ENCODE measurements around the gene ALG1. TPM values are rescaled to one million over a fixed set of nuclear protein-coding genes. Genes with fewer than 3 reads are reported as not detected.

The ALG1 gene
- total RNA-seq, 1 donor from 2014 or later = 30.4 TPM

DNA sequence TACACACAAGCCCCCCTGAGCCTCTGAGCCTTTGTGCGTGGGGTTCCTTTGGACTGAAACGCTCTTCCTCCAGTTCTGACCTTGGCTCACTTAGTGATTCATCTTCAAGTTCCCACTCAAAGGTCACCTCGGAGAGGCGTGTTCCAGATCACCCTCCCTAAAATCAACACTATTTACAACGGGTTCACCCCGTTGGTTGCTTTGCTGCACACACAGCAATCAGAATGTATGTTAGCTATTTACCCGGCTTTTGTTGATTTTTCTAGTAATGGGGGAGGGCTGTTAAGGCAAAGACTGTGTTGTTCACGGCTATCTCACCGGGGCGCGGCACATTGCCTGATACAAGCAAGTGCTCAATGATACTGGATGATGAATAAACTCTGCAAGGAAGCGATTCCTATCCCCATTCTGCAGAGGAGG, 38.9 kb upstream of the ALG1 start:
- Mint-ChIP-seq H3K36me3 (no peaks in the 10 kb centered on the region), H3K4me1 (ENCODE audit: unreplicated experiment) (peaks cover 12% of the 10 kb centered on the region), H3K4me3 (peak overlapping the region; percentile 86), H3K27ac (peak overlapping the region; percentile 83), H3K9me3 (no peaks in the 10 kb centered on the region), H3K27me3 (peaks cover 9% of the 10 kb centered on the region)
- no peak for DNase-seq (ENCODE audit: extremely low spot score, unreplicated experiment)
- TF ChIP-seq, protein P1, sequence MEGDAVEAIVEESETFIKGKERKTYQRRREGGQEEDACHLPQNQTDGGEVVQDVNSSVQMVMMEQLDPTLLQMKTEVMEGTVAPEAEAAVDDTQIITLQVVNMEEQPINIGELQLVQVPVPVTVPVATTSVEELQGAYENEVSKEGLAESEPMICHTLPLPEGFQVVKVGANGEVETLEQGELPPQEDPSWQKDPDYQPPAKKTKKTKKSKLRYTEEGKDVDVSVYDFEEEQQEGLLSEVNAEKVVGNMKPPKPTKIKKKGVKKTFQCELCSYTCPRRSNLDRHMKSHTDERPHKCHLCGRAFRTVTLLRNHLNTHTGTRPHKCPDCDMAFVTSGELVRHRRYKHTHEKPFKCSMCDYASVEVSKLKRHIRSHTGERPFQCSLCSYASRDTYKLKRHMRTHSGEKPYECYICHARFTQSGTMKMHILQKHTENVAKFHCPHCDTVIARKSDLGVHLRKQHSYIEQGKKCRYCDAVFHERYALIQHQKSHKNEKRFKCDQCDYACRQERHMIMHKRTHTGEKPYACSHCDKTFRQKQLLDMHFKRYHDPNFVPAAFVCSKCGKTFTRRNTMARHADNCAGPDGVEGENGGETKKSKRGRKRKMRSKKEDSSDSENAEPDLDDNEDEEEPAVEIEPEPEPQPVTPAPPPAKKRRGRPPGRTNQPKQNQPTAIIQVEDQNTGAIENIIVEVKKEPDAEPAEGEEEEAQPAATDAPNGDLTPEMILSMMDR (conservative IDR thresholded peaks at IDR 0.05) = no peak

DNA sequence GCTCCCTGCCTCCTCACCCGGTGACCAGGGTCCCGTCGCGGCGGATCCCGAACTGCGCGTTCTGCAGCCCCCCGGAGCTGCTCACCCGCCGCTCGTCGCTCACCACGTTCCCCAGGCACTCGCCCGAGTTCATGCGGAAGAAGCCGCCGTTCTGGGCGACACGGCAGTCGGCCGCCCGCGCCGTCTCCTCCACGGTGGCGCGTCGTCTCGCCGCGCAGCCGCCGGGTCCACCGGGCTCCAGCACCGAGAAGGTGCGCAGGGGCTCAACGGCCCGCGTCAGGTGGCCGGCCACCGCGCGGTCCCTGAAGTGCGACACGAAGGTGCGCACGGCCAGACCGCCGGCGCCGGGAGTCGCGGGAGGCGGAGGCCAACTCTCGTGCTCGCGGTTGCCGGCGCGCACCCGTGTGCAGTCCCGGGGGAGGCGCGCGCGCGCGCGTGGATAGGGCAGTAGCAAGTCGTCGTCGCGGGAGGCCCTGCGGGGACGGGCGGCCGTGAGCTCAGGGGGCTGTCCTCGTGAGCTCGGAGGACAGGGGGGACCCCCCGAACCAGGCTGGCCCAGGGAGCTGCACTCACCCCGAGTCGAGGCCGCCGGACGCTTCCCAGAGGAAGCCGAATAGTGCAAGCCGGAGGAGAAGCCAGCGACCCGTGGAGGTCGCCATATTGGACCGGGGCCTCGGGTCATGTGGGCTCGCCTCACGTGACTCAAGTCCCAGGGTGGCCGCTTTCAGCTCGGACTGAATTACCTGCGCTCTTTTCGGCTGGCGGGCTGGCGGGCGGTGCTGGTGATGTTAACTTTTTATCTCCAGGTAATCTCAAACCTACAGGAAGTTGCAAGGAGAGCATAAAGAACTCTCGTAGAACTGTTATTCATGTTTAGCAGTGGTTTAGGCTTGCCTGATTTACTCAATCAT, 38.1 kb upstream of the ALG1 start, which contains the start of gene NAGPA:
TSS of gene NAGPA (minus strand) at position 680 of the 911 bp plus-strand sequence. CDS start at position 659, 21 bp downstream.
- Mint-ChIP-seq H3K27ac (peak within 1 kb of the TSS; percentile 93), H3K9me3 (no peaks in the 10 kb centered on the region), H3K36me3 (no peaks in the 10 kb centered on the region), H3K27me3 (peaks cover 9% of the 10 kb centered on the region), H3K4me1 (ENCODE audit: unreplicated experiment) (peaks cover 12% of the 10 kb centered on the region), H3K4me3 (peak within 1 kb of the TSS; percentile 94)
- DNase-seq (ENCODE audit: extremely low spot score, unreplicated experiment) = peak; percentile 89
- TF ChIP-seq, protein P1 (conservative IDR thresholded peaks at IDR 0.05) = no peak

DNA sequence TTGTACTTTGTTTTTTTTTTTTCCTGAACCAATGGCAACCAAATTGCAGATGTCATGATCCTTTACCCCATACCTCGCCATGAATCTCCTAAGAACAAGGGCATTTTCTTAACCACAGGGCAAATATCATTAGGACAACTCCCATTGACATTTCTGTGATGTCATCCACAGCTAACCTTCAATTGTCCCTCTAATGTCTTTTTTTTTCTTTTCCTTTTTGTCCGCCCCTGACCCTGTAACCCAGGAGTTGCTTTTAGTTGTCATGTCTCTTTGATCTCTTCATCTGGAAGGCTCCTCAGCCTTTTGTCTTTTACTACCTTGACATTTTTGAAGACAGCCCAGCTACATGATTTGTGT, 37.5 kb upstream of the ALG1 start:
- Mint-ChIP-seq H3K4me1 (ENCODE audit: unreplicated experiment) (peaks cover 12% of the 10 kb centered on the region), H3K9me3 (no peaks in the 10 kb centered on the region), H3K27ac (peak overlapping the region; percentile 93), H3K4me3 (peak overlapping the region; percentile 94), H3K27me3 (peaks cover 9% of the 10 kb centered on the region), H3K36me3 (no peaks in the 10 kb centered on the region)
- DNase-seq (ENCODE audit: extremely low spot score, unreplicated experiment) = no peak
- TF ChIP-seq, protein P1 (conservative IDR thresholded peaks at IDR 0.05) = no peak

DNA sequence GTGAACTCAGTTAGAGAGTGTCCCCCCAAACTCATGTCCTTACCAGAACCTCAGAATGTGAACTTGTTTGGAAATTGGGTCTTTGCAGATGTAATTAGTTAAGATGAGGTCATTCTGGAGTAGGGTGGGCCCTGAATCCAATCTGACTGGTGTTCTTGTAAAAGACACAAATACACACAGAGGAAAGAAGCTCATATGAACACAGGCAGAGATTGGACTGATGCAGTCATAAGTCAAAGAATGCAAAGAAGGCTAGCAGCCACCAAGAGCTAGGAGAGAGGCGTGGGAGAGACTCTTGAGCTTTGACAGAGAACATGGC, 35.8 kb upstream of the ALG1 start:
- H3K27ac Mint-ChIP-seq = peak overlapping the region; percentile 32
- H3K36me3 Mint-ChIP-seq = no peaks in the 10 kb centered on the region
- H3K4me1 Mint-ChIP-seq (ENCODE audit: unreplicated experiment) = peaks cover 12% of the 10 kb centered on the region
- peak overlapping the region; percentile 82 for H3K4me3 Mint-ChIP-seq
- TF ChIP-seq, protein P1 (conservative IDR thresholded peaks at IDR 0.05) = no peak
- no peaks in the 10 kb centered on the region for H3K9me3 Mint-ChIP-seq
- H3K27me3 Mint-ChIP-seq = peaks cover 12% of the 10 kb centered on the region
- no peak for DNase-seq (ENCODE audit: extremely low spot score, unreplicated experiment)

DNA sequence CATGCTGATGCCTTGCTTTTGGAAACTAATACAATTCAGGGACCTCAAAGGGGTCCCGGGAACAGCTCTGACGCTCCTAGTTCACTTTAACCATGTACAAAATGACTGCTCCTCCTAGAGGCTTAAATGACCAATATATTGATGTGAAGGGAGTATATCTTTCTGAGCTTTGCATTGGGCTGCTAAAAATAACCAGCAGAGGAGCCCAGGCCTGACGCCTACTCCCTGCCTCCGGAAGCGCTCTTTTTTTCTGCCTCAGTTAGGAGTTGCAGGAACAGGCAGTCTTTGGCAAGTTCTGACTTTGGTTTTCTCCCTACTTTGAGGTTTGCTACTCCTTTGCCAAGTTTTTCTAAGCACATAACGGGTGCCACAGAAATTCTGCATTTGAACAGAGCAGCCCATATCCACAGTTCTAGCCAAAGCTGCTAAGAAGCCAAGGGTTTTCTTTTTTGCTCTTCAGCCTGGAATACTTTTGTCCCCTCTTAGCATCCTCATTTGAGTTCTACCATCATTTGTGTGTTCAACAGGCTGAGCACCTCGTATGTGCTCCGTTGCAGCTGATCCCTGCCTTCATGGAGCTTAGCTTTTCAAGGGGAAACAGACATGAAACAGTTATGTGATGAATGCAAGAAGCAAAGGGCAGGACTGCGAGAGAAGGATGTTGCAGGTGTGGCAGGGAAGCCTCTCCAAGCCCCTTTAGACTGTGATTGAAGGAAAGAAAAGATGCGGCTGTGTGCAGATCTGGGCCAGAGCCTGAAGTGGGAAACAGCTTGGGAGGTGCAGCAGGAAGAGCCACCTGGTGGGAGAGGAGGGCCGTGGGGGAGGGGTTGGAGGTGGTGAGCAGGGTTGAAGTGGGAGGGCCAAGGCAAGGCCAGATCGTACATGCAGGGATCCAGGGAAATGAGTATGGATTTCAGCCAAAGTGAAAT, 35.2 kb upstream of the ALG1 start:
- H3K36me3 Mint-ChIP-seq = no peaks in the 10 kb centered on the region
- no peak for DNase-seq (ENCODE audit: extremely low spot score, unreplicated experiment)
- peaks cover 12% of the 10 kb centered on the region for H3K4me1 Mint-ChIP-seq (ENCODE audit: unreplicated experiment)
- TF ChIP-seq, protein P1 (conservative IDR thresholded peaks at IDR 0.05) = no peak
- H3K4me3 Mint-ChIP-seq = no peak overlapping the region
- peak overlapping the region; percentile 47 for H3K27ac Mint-ChIP-seq
- peaks cover 18% of the 10 kb centered on the region for H3K27me3 Mint-ChIP-seq
- no peaks in the 10 kb centered on the region for H3K9me3 Mint-ChIP-seq
